ENCODE measurements around the gene LSM4. TPM values are rescaled to one million over a fixed set of nuclear protein-coding genes. Genes with fewer than 3 reads are reported as not detected.
A peak's percentile ranks its signal among the peaks of the same experiment; 100 is the strongest.
"Not testable (repeated sequence)": the region's sequence is repeated elsewhere in the genome, so short reads cannot be mapped to it uniquely, and the experiment has no call there.

LSM4 gene
- total RNA-seq, 1 experiment from 2014 or later: 115 TPM

DNA sequence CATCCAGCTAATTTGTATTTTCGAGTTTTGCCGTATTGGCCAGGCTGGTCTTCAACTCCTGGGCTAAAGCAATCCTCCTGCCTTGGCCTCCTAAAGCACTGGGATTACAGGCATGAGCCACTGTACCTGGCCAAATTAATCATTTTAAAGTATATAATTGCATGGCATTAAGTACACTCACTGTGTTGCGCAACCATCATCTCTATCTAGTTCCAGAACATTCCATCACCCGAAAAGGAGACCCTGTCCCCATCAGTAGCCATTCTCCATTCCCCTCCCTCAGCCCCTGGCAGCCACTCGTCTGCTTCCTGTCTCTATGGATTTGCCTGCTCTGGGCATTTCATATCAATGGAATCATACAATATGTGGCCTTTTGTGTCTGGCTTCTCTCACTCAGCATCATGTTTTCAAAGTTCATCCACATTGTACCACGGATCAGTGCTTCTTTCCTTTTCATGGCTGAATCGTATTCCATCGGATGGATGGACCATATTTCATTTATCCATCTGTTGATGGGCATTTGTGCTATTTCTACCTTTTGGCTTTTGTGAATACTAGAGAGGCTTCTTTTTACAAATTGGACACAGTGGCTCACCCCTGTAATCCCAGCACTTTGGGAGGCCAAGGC, 30.6 kb upstream of the LSM4 start:
- DNase-seq: no peak
- Mint-ChIP-seq H3K27ac (ENCODE audit: unreplicated experiment) (peak overlapping the region; percentile 60), H3K9me3 (ENCODE audit: low read depth, unreplicated experiment) (no peaks in the 10 kb centered on the region), H3K4me1 (ENCODE audit: low read depth, unreplicated experiment) (peaks cover 7% of the 10 kb centered on the region), H3K36me3 (ENCODE audit: insufficient read depth, unreplicated experiment) (peaks cover 13% of the 10 kb centered on the region), H3K4me3 (ENCODE audit: low read depth, unreplicated experiment) (no peak overlapping the region), H3K27me3 (ENCODE audit: unreplicated experiment) (no peaks in the 10 kb centered on the region)
- CTCF ChIA-PET: no interaction called here
- intact Hi-C loops (cut with micrococcal nuclease; ENCODE audit: unreplicated experiment): no loop called here
- TF ChIP-seq, protein P1, sequence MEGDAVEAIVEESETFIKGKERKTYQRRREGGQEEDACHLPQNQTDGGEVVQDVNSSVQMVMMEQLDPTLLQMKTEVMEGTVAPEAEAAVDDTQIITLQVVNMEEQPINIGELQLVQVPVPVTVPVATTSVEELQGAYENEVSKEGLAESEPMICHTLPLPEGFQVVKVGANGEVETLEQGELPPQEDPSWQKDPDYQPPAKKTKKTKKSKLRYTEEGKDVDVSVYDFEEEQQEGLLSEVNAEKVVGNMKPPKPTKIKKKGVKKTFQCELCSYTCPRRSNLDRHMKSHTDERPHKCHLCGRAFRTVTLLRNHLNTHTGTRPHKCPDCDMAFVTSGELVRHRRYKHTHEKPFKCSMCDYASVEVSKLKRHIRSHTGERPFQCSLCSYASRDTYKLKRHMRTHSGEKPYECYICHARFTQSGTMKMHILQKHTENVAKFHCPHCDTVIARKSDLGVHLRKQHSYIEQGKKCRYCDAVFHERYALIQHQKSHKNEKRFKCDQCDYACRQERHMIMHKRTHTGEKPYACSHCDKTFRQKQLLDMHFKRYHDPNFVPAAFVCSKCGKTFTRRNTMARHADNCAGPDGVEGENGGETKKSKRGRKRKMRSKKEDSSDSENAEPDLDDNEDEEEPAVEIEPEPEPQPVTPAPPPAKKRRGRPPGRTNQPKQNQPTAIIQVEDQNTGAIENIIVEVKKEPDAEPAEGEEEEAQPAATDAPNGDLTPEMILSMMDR (IDR thresholded peaks at IDR 0.05; ENCODE audit: unreplicated experiment): no peak
- BruUV-seq (replicated peaks): no TSS peak

DNA sequence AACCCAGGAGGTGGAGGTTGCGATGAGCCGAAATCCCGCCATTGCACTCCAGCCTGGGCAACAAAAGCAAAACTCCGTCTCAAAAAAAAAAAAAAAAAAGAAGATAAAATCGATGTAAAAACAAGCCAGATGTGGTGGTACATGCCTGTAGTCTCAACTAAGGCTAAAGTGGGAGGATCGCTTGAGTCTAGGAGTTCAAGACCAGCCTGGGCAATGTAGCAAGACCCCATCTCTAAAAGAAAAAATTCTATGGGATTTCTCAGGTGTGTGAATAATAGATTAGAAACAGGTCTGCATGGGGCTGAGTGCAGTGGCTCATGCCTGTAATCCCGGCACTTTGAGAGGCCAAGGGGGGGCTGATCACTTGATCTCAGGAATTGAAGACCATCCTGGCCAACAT, 28.7 kb upstream of the LSM4 start:
- intact Hi-C loops (cut with micrococcal nuclease; ENCODE audit: unreplicated experiment): no loop called here
- BruUV-seq (replicated peaks): no TSS peak
- H3K9me3 Mint-ChIP-seq (ENCODE audit: low read depth, unreplicated experiment): no peaks in the 10 kb centered on the region
- TF ChIP-seq, protein P1 (IDR thresholded peaks at IDR 0.05; ENCODE audit: unreplicated experiment): no peak
- DNase-seq: no peak
- H3K36me3 Mint-ChIP-seq (ENCODE audit: insufficient read depth, unreplicated experiment): peaks cover 12% of the 10 kb centered on the region
- H3K27ac Mint-ChIP-seq (ENCODE audit: unreplicated experiment): no peak overlapping the region
- H3K4me1 Mint-ChIP-seq (ENCODE audit: low read depth, unreplicated experiment): peaks cover 2% of the 10 kb centered on the region
- H3K4me3 Mint-ChIP-seq (ENCODE audit: low read depth, unreplicated experiment): no peak overlapping the region
- CTCF ChIA-PET: no interaction called here
- H3K27me3 Mint-ChIP-seq (ENCODE audit: unreplicated experiment): no peaks in the 10 kb centered on the region

DNA sequence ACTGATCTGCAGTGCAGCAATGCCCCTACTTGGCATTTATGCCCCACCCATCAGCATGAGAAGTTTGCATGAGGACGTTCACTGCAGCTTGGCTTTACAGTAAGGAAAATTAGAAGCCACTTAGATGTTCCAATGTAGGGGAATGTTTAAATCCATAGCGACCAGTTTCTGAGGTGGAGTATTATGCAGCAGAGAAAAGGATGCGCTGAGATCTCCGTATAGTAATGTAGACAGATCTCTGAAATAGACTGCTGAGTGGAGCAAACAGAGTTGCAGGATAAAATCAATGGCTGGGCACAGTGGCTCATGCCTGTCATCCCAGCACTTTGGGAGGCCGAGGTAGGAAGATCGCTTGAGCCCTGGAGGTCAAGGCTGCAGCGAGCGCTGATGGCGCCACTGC, 27.6 kb upstream of the LSM4 start:
- intact Hi-C loops (cut with micrococcal nuclease; ENCODE audit: unreplicated experiment): no loop called here
- TF ChIP-seq, protein P1 (IDR thresholded peaks at IDR 0.05; ENCODE audit: unreplicated experiment): no peak
- H3K27ac Mint-ChIP-seq (ENCODE audit: unreplicated experiment): no peak overlapping the region
- peaks cover 9% of the 10 kb centered on the region for H3K4me1 Mint-ChIP-seq (ENCODE audit: low read depth, unreplicated experiment)
- no peak overlapping the region for H3K4me3 Mint-ChIP-seq (ENCODE audit: low read depth, unreplicated experiment)
- H3K27me3 Mint-ChIP-seq (ENCODE audit: unreplicated experiment): no peaks in the 10 kb centered on the region
- H3K36me3 Mint-ChIP-seq (ENCODE audit: insufficient read depth, unreplicated experiment): peaks cover 18% of the 10 kb centered on the region
- CTCF ChIA-PET: interaction anchor here (0.7 to 0.9 kb wide), 2 partner anchors 38 to 51 kb away, joined by 3 to 8 read pairs; no protein-coding TSS in a partner anchor
- no TSS peak for BruUV-seq (replicated peaks)
- DNase-seq: no peak
- H3K9me3 Mint-ChIP-seq (ENCODE audit: low read depth, unreplicated experiment): no peaks in the 10 kb centered on the region

DNA sequence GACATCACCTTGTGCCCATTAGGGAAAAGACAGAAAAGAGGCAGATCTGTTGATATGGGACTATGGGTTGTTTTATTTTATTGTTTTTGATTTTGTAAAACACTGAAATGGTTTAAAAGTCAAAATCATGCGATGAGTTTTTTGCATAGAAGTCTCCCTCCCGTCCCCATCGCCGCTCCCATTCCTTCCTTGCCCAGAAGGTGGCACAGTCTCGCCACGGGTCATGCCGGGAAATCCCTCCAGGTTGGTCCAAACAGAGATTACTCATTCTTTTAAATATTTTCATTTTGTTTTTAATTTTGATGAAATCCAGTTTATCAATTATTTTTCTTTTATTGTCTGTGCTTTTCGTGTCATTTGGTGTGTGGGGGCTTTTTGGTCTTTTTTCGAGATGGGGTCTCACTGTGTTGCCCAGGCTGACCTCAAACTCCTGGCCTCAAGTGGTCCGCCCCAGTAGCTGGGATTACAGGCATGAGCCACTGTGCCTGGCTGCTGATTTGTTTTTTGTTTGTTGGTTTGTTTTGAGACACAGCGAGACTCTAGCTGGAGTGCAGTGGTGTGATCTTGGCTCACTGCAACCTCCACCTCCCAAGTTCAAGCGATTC, 26.8 kb upstream of the LSM4 start:
- BruUV-seq (replicated peaks): no TSS peak
- intact Hi-C loops (cut with micrococcal nuclease; ENCODE audit: unreplicated experiment): loop anchor here (2.0 kb wide), 1 partner anchor 61 kb away; no protein-coding TSS in a partner anchor
- peaks cover 25% of the 10 kb centered on the region for H3K36me3 Mint-ChIP-seq (ENCODE audit: insufficient read depth, unreplicated experiment)
- H3K4me1 Mint-ChIP-seq (ENCODE audit: low read depth, unreplicated experiment): peaks cover 9% of the 10 kb centered on the region
- no peaks in the 10 kb centered on the region for H3K9me3 Mint-ChIP-seq (ENCODE audit: low read depth, unreplicated experiment)
- DNase-seq: peak; percentile 70
- CTCF ChIA-PET: interaction anchor here (0.7 to 1.3 kb wide), 4 partner anchors 39 to 61 kb away, joined by 3 to 8 read pairs (median 4); no protein-coding TSS in a partner anchor
- H3K4me3 Mint-ChIP-seq (ENCODE audit: low read depth, unreplicated experiment): no peak overlapping the region
- no peak overlapping the region for H3K27ac Mint-ChIP-seq (ENCODE audit: unreplicated experiment)
- TF ChIP-seq, protein P1 (IDR thresholded peaks at IDR 0.05; ENCODE audit: unreplicated experiment): peak; percentile 72
- H3K27me3 Mint-ChIP-seq (ENCODE audit: unreplicated experiment): no peaks in the 10 kb centered on the region

DNA sequence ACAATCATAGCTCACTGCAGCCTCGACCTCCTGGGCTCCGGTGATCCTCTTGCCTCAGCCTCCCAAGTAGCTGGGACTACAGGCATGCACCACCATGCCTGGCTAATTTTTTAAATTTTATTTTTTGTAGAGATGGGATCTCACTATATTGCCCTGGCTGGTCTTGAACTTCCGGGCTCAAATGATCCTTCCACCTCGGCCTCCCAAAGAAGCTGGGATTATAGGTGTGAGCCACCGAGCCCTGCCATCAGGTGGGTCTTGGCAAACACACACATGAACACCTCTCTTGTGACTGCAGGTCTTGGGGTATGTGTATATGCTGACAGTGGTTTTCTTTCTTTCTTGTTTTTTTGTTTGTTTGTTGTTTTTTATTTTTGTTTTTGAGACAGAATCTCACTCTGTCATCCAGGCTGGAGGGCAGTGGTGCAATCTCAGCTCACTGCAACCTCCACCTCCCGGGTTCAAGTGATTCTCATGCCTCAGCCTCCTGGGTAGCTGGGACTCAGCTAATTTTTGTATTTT, 26.0 kb upstream of the LSM4 start:
- peaks cover 25% of the 10 kb centered on the region for H3K36me3 Mint-ChIP-seq (ENCODE audit: insufficient read depth, unreplicated experiment)
- CTCF ChIA-PET: interaction anchor here (0.7 to 1.3 kb wide), 3 partner anchors 39 to 69 kb away, joined by 3 to 4 read pairs (median 3); no protein-coding TSS in a partner anchor
- intact Hi-C loops (cut with micrococcal nuclease; ENCODE audit: unreplicated experiment): loop anchor here (2.0 kb wide), 1 partner anchor 62 kb away; no protein-coding TSS in a partner anchor
- not testable (repeated sequence) for H3K4me1 Mint-ChIP-seq (ENCODE audit: low read depth, unreplicated experiment); BruUV-seq (replicated peaks); H3K4me3 Mint-ChIP-seq (ENCODE audit: low read depth, unreplicated experiment); DNase-seq; H3K27ac Mint-ChIP-seq (ENCODE audit: unreplicated experiment); H3K27me3 Mint-ChIP-seq (ENCODE audit: unreplicated experiment); H3K9me3 Mint-ChIP-seq (ENCODE audit: low read depth, unreplicated experiment)
